ENCODE results near the gene KCTD21.

KCTD21 gene

DNA sequence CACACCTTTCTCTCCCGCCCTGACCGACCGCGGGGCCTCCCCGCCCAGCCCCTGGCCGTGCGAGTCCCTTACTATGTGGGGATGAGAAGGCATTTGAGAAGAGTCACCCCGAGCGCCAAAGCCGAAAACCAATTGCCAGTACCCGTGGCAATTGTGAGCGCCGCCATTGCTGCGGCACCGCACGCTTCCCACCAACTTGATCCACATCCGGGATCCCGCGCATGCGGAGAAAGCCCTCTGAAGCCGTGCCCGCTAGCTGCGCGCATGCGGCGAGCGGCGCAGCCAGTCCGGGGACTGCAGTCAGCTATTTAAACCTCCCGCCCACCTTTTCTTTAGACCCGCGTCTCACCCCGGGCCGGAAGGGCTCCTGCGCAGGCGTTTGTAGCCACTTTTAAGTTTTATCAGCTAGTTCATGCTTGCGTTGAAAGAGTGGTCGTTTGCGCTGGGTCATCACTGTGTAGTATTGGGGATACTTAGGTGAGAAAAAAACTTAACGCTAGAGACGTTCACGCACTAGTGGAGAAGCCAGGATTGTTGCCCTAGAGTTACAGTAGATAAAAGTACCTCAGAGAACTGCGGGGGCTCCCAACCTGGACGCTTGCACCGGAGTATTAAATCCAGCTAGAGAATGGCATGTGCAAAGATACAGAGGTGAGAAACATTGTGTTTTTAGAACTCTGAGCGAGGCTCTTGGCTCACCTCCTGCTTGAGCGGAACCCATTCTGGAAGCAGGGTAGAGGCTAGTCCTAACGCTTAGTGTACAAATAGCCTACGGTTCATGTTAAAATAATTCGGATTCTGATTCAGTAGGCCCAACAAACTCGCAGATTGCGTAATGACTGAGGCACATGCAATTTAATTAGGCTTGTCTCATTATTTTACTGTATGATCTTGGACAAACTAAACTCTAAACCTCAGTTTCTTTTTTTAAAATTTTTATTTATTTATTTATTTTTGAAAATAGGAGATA lies 48.7 kb downstream of the KCTD21 start, which contains the start of gene ALG8:
Gene ALG8, minus strand, starts transcription at position 205 of the 970 bp plus-strand sequence. Its CDS starts 38 bp downstream, at position 167.
- DNase-seq (ENCODE audit: low spot score): peak; percentile 99

DNA sequence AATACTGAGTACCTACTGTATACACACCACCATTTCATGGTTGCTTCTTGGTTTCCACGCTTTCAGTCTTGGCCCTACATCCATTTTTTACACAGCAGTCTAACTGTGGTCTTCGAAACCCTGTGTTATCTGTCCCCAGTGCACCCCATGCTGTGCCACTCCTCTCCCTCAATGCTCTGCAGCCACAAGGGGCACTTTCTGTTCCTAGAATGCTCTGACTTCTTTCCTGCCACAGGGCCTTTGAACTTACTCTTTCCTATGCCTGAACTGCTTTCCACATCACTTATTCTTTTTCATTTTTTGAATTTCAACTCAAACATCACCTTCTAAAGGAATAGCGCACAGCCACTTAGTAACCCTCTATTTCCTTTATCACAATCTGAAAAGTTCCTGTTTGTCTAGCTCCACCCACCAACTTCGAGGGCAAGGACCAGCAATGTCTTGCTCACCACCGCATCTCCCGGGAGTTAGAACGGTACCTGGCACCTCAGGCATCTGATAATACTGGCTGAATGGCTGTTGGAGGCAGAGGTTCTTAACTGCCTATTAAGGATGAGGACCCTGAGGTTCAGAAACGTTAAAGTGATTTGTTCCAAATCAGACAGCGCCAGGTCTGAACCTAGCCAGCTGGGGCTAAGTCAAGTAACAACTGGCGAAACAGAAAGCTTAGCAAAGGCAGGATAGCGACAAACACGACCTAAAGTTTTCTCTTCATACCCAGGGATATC lies 49.6 kb downstream of the KCTD21 start:
- DNase-seq (ENCODE audit: low spot score): peak; percentile 54

- no peak for DNase-seq (ENCODE audit: low spot score)
These were observed 50.1 kb downstream of the KCTD21 start for GRCh38 chr11:78138291-78138690.

DNA sequence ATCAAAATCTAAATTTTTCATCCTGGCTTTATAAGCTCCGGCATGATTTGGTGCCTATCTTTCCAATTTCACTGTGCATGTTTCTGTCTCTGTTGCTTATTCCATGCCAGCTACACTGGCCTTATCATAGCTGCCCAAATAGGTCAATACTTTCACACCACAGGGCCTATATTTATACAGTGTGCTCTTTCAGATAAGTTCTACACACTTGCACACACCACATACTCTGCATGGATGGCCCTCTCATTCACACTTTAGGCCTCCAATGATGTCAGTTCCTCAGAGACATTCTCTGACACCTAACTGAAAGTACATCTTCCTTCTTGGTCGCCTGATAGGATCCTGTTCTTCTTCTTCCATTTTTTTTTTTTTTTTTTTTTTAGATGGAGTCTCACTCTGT lies 56.0 kb downstream of the KCTD21 start:
- DNase-seq (ENCODE audit: low spot score): no peak

GRCh38 chr11:78131956-78132355 lies 56.5 kb downstream of the KCTD21 start:
- no peak for DNase-seq (ENCODE audit: low spot score)

GRCh38 chr11:78127403-78127802 lies 61.0 kb downstream of the KCTD21 start:
- DNase-seq (ENCODE audit: low spot score): no peak

Data from germinal center (tissue), 1 donor.